GM19467 (cell line): Measurements from ENCODE around the gene RAB26.
"Not testable (repeated sequence)": the region's sequence is repeated elsewhere in the genome, so short reads cannot be mapped to it uniquely, and the experiment has no call there.

Source experiments
- ATAC-seq: cut with Tn5 transposase; IDR thresholded peaks from one replicate; pipeline ENCODE4 v1.9.1; 2021; ENCODE audit warnings: mild to moderate bottlenecking, moderate library complexity; ENCODE audit not compliant: unreplicated experiment

Gene RAB26

DNA sequence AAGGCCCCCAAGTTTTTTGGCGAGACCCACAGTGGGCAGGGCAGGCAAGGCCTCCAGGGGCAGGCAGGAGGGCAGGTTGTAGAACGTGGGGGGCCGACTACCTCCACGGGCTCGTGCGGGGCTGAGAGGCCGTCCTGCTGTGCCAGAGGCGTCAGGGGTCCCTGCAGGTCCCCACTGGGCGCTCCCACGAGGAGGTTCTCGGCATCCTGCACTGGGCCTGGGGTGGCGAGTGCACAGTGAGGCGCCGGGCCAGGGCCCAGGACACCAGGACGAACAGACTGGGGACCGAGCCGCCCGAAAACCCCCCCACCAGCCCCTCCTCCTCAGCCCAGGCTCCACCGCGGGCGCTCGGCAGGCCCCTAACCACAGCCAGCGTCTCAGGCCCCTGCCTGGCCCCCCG, 32.0 kb upstream of the RAB26 start:
- ATAC-seq, result not testable (repeated sequence)

DNA sequence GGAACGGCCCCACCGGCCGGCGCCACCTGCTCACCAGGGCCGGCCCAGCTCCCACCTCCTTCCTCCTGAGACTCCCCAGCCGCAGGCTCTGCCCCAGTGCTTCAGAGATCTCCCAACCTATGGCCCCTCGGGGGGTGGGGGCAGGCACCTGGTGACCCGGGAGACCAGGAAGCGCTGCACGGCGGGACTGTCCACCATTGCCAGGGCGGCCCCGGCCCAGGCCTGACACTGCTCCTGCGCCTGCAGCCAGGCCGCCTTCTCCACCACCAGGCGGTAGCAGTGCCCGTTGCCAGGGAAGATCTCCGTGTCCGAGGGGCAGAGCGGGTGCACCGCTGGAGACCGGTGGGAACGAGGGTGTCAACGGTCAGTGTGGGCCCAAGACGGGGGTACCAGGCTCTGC, 31.1 kb upstream of the RAB26 start:
- ATAC-seq, result not testable (repeated sequence)

- ATAC-seq, result not testable (repeated sequence)
Measured at GRCh38 chr16:2117960-2118722, 30.3 kb upstream of the RAB26 start.

DNA sequence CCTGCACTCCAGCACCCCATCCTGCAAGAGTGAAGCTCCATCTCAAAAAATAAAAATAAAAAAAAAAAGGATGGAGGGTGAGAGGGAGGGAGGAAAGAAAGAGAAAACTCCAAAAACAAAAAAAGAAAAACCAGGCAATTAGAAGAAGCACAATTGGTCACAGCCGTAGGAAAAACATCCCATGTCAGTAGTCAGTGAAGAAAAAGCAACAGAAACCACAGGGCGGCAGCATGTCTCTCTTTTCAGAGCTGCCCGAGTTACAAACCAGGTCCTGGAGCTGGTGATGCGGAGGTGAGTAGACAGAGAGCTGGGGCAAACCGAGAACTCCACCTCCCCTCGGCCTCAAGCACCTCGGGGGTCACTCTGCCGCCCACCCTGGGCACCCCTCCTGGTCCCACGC, 27.1 kb upstream of the RAB26 start:
- ATAC-seq, result not testable (repeated sequence)

DNA sequence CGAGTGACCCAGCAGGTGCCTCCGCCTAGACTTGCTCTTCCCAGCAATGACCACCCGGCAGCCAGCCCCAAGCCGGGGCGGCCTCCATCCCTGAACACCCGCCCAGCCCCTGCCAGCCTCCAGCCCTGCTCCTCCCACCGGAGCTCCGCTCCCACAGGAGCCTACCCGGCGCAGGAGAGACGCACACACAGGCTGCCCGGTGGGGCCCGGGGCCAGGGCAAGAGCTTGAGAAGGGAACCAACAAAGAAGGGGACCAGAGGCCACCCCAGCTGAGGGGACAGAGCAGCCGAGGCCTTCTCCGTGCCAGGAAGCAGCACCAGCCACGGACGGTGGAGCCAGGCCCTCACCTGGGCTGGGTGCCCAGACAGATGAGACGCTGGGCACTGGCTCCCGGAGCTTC, 26.6 kb upstream of the RAB26 start:
- ATAC-seq, result no peak

DNA sequence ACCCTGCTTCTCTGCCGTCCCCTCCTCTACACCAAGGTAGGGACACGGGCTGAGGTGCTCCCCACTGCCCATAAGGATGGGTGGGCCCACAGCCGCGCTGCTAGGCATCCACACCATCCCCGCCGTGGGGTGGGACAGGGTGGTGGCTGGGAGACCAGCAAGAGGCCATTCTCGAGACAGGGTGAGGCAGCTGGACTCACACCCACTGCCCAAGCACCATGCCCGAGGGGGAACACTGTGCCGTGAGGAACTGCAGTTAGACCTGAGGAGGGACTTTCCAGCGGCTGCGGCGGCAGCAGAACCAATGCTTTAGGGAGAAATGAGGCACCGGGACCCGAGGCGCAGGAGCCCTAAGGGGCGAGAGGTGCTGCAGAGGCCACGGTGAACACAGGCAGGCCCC, 26.0 kb upstream of the RAB26 start:
- ATAC-seq, result no peak

DNA sequence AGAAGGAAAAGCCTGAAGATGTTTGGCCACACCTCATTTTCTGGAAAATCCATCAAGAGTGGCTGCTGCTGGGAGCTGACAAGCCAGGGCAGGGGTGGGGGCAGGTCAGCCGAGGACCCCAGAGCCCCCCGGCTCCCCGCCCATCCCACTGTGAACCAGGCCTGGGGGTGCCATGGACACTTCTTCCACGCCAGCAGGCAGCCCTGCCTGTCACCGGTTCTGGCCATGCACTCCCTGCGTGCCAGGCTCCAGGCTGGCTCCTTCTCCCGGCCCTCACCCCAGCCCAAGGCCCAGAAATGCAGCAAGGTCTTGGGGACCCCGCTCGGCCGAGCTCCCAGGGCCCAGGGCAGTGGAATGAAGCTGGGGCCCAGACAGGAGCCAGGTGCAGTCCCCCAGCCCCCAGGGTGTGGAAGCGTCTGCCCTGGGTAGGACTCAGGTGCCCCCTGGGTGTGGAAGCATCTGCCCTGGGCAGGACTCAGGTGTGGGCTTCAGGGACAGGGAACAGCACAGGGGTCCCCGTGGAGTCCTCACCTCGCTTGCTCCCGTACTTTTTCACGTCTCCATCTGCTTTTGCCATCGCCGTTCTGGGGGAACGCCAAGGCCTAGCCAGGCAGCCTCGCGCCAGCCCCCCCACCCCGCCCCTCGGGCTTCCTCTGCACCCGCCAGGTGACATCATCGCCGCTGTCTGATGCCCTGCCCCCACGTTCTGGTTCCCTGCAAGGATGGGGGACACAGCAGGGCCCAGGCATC, 25.3 kb upstream of the RAB26 start:
- ATAC-seq, result not testable (repeated sequence)

- ATAC-seq, result not testable (repeated sequence)
Measured at GRCh38 chr16:2123706-2124376, 24.6 kb upstream of the RAB26 start.

DNA sequence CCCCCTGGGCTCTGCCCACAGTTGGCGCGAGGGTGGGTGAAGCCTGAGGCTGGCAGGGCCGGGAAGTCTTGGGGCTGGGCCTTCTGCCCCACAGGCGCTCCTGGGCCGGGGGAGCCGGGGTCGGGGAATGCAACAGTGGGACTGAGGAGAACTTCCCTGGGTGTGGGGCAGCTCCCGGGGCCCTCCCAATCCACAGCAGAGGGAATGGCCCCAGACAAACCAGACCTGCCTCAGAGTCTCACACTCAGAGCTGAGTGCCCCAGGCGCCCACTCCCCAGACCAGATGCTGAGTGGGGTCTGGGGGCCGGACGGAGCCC, 24.1 kb upstream of the RAB26 start:
- not testable (repeated sequence) for ATAC-seq

- not testable (repeated sequence) for ATAC-seq
Measured at GRCh38 chr16:2124694-2125444, 23.6 kb upstream of the RAB26 start.

DNA sequence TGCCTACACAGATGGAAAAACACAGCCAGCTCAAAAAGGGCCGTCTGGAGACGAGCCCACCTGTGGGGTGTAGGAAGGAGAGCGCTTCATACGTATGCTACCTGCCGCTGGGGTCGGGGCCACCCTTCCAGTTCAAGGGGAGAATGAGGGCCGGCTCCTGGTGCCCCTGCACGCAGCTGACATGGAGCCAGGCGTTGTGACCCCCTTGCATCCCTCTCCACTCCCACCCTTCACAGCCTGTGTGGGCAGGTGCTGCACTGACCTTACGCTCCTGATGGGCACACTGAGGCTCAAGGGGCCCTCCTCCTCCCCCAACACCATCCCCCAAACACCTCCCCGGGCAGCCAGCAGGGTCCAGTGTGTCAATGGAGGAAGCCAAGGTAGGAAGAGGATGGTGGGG, 22.8 kb upstream of the RAB26 start:
- not testable (repeated sequence) for ATAC-seq

- ATAC-seq, result not testable (repeated sequence)
Measured at GRCh38 chr16:2126161-2126743, 22.2 kb upstream of the RAB26 start.

DNA sequence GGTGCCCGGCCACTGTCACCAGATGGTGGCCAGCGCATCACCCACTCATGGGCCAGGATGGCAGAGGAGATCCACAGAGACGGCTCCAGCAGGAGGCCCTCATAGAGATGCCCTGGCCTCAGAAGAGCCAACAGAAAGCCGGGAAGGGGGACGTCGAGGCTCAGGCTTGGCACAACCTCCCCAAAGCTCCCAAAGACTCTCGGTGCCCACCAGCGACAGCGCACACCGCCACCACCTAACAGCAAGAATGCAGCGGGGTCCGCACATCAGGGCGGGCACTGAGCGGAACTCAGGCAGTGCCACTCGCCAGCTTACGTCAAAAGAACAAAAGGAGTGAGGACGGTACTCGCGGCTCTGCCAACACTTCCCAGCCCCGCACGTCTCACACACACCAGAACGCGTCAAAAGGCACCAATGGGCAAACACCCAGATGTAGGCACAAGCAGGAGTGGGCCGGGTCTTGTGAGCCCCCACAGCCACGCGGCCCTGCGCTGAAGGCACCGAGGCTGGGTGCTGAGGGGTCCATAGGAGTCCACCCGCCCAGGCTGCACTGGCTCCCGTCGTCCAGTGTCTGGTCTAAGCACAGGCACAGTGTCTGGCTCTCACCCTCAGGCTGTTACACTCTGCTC, 21.4 kb upstream of the RAB26 start:
- not testable (repeated sequence) for ATAC-seq

GRCh38 chr16:2127630-2128280, 20.7 kb upstream of the RAB26 start:
- not testable (repeated sequence) for ATAC-seq

DNA sequence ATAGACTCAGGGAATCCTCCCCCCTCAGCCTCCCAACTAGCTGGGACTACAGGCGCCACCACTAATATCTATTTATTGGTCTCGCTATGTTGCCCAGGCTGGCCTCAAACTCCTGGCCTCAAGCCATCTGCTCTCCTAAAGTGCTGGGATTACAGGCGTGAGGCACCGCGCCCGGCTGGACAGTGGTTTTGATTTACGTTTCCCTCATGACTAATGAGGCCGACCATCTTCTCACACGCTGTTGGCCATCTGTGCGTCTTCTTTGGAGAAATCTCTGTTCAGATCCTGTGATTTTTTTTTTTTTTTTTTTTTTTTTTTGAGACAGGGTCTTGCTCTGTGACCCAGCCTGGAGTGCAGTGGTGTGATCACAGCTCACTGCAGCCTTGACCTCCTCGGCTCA, 19.2 kb upstream of the RAB26 start:
- ATAC-seq, result not testable (repeated sequence)

GRCh38 chr16:2129890-2130447, 18.5 kb upstream of the RAB26 start:
- not testable (repeated sequence) for ATAC-seq

- ATAC-seq, result not testable (repeated sequence)
Measured at GRCh38 chr16:2133797-2134196, 14.6 kb upstream of the RAB26 start.

- ATAC-seq, result not testable (repeated sequence)
Measured at GRCh38 chr16:2135071-2135470, 13.4 kb upstream of the RAB26 start.

DNA sequence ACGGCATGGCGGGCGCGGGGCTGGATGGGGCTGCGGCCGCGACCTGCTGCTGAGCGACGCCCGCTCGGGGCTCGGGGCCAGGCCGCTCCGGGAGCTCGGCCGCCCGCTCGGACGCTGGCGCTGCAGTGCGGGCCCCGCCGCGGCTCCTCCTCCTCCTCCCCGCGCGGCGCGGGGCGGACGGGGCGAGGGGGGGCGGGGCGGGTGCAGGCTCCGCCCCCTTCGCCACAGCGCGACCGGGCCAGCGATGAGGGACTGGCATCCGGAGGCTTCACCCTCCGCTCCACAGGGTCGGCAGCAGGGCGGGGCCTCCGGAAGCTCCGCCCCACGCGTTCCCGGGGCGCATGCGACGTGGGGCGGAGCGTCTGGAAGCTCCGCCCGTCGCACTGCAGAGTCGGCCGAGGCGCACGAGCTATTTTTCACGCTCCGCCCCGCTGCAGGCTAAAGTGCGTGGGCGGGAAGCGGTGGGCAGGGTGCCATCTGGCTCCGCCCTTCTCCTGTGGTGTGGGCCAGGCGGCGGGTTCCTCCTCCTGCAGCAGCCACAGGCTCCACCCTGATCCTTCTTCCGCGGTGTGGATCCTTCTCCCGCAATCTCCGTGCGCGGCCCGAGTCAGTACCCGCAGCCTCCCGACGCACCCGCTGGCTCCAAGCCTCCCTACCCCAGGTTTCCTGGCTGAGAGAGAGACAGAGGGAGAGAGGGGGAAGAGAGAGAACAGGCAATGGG, 12.5 kb upstream of the RAB26 start, which contains the start of gene PKD1:
Gene PKD1, minus strand, starts transcription at position 129 of the 721 bp plus-strand sequence. CDS start 209 bp downstream, outside the sequence.
- ATAC-seq, result not testable (repeated sequence)
